ENCODE data around the gene NABP1. TPM values are rescaled to one million over a fixed set of nuclear protein-coding genes. Genes with fewer than 3 reads are reported as not detected.
A peak's percentile ranks its signal among the peaks of the same experiment; 100 is the strongest.

Gene NABP1
- total RNA-seq, 1 donor from 2014 or later, result 15.3 TPM

- Mint-ChIP-seq H3K4me3 (no peak overlapping the region), H3K27ac (no peak overlapping the region), H3K9me3 (no peaks in the 10 kb centered on the region), H3K36me3 (no peaks in the 10 kb centered on the region), H3K4me1 (ENCODE audit: unreplicated experiment) (peaks cover 7% of the 10 kb centered on the region), H3K27me3 (no peaks in the 10 kb centered on the region)
- DNase-seq (ENCODE audit: extremely low spot score, unreplicated experiment), result no peak
- no peak for TF ChIP-seq CTCF (conservative IDR thresholded peaks at IDR 0.05)
Observed at GRCh38 chr2:191634791-191635190, 43.1 kb upstream of the NABP1 start.

DNA sequence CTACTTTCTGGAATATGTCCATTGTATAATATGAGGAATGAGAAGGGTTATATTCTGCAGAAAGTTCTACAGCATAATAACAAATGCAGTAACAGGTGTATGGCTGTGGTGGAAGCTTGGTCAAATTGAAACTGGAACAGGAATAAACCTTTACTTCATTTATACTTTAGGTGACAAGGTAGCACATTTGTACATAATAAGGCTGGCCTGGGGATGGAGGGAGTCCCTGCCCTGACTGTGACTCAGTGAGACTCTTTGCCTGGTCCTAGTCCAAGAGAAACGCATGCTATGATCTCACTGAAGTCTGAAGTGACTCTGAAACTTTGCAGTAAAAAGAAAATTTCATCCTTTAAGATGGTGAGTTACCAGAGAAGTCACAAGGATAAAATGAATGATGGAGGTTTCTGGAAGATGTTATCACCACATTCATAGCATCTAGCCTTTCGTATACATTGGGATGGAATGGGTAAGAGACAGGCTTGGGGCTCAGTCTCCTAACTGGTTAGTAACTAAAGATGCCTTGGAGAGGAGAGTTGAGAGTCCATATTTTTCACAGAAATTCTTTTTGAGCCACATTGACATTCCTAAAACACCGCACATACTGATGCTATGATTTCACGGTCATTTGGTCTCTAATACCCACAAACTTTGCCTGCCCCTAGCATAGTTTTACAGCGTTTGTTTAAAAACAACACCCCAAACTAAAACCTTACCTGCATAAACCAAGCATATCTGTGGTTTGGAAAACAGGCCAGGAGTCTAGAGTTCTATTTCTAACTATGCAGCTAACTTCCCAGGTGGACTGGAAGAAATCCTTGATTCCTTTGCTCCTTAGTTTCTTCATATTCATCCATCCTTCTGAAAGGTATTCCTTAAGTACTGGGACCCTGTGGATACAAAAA lies 42.4 kb upstream of the NABP1 start:
- no peak overlapping the region for H3K27ac Mint-ChIP-seq
- no peaks in the 10 kb centered on the region for H3K9me3 Mint-ChIP-seq
- H3K4me3 Mint-ChIP-seq, result no peak overlapping the region

GRCh38 chr2:191636235-191636543 lies 41.7 kb upstream of the NABP1 start:
- no peak for DNase-seq (ENCODE audit: extremely low spot score, unreplicated experiment)
- no peaks in the 10 kb centered on the region for H3K27me3 Mint-ChIP-seq
- no peaks in the 10 kb centered on the region for H3K36me3 Mint-ChIP-seq
- no peak overlapping the region for H3K27ac Mint-ChIP-seq
- no peak overlapping the region for H3K4me3 Mint-ChIP-seq
- H3K9me3 Mint-ChIP-seq, result no peaks in the 10 kb centered on the region
- peaks cover 7% of the 10 kb centered on the region for H3K4me1 Mint-ChIP-seq (ENCODE audit: unreplicated experiment)
- TF ChIP-seq CTCF (conservative IDR thresholded peaks at IDR 0.05), result no peak

More for the DNA sequence above, 42.4 kb upstream of the NABP1 start:
- H3K36me3 Mint-ChIP-seq, result no peaks in the 10 kb centered on the region
- TF ChIP-seq CTCF (conservative IDR thresholded peaks at IDR 0.05), result no peak
- DNase-seq (ENCODE audit: extremely low spot score, unreplicated experiment), result no peak
- H3K27me3 Mint-ChIP-seq, result no peaks in the 10 kb centered on the region
- peaks cover 7% of the 10 kb centered on the region for H3K4me1 Mint-ChIP-seq (ENCODE audit: unreplicated experiment)

- DNase-seq (ENCODE audit: extremely low spot score, unreplicated experiment), result no peak
- no peaks in the 10 kb centered on the region for H3K27me3 Mint-ChIP-seq
- H3K27ac Mint-ChIP-seq, result no peak overlapping the region
- TF ChIP-seq CTCF (conservative IDR thresholded peaks at IDR 0.05), result no peak
- H3K36me3 Mint-ChIP-seq, result no peaks in the 10 kb centered on the region
- H3K4me3 Mint-ChIP-seq, result no peak overlapping the region
- peaks cover 7% of the 10 kb centered on the region for H3K4me1 Mint-ChIP-seq (ENCODE audit: unreplicated experiment)
- no peaks in the 10 kb centered on the region for H3K9me3 Mint-ChIP-seq
Observed at GRCh38 chr2:191636586-191636985, 41.4 kb upstream of the NABP1 start.

GRCh38 chr2:191637182-191638078 lies 40.5 kb upstream of the NABP1 start:
- Mint-ChIP-seq H3K27ac (peak overlapping the region; percentile 75), H3K27me3 (no peaks in the 10 kb centered on the region), H3K4me3 (no peak overlapping the region), H3K36me3 (no peaks in the 10 kb centered on the region), H3K9me3 (no peaks in the 10 kb centered on the region), H3K4me1 (ENCODE audit: unreplicated experiment) (peaks cover 7% of the 10 kb centered on the region)
- no peak for DNase-seq (ENCODE audit: extremely low spot score, unreplicated experiment)
- no peak for TF ChIP-seq CTCF (conservative IDR thresholded peaks at IDR 0.05)
